GM23338 (cell line): Measurements from ENCODE around the gene KXD1. TPM values are rescaled to one million over a fixed set of nuclear protein-coding genes. Genes with fewer than 3 reads are reported as not detected.

Source experiments
- ATAC-seq: fragments of 200-7000 bp; cut with Tn5 transposase; 3 replicates; pipeline ENCODE4 v1.9.1; 2020
- DNase-seq: peaks from one replicate; pipeline ENCODE4 v3.0.0-alpha.2; 2015; ENCODE audit warnings: low spot score
- H2AFZ ChIP-seq: fragments of 200-600 bp; sonication (generic); 2 replicates; pipeline ENCODE4 v1.8.0; 2016; ENCODE audit warnings: antibody characterized with exemption, mild to moderate bottlenecking, moderate library complexity
- H3F3A ChIP-seq: fragments of 200-600 bp; sonication (generic); replicated peaks from 2 replicates; pipeline ENCODE4 v1.8.0; 2017; ENCODE audit warnings: antibody characterized with exemption, mixed run types, low read depth
- H3K27ac ChIP-seq: fragments of 200-600 bp; sonication (generic); 2 replicates; pipeline ENCODE4 v1.6.1; 2016; ENCODE audit warnings: low read depth
- H3K27me3 ChIP-seq: fragments of 200-600 bp; sonication (generic); 2 replicates; pipeline ENCODE4 v1.8.0; 2016; ENCODE audit warnings: mild to moderate bottlenecking, mixed run types, moderate library complexity; ENCODE audit not compliant: insufficient read depth
- H3K36me3 ChIP-seq: fragments of 200-600 bp; sonication (generic); 2 replicates; pipeline ENCODE4 v1.8.0; 2016; ENCODE audit warnings: mild to moderate bottlenecking; ENCODE audit not compliant: insufficient read depth
- H3K4me1 ChIP-seq: fragments of 200-600 bp; sonication (generic); 2 replicates; pipeline ENCODE4 v1.8.0; 2016; ENCODE audit warnings: mild to moderate bottlenecking, moderate library complexity; ENCODE audit not compliant: insufficient read depth
- H3K4me2 ChIP-seq: fragments of 200-600 bp; sonication (generic); 2 replicates; pipeline ENCODE4 v1.7.1; 2017; ENCODE audit warnings: mixed run types
- H3K4me3 ChIP-seq: fragments of 200-600 bp; sonication (generic); 2 replicates; pipeline ENCODE4 v1.6.1; 2016; ENCODE audit warnings: mixed run types
- H3K79me2 ChIP-seq: fragments of 200-600 bp; sonication (generic); replicated peaks from 2 replicates; pipeline ENCODE4 v1.8.0; 2017; ENCODE audit warnings: mild to moderate bottlenecking; ENCODE audit not compliant: insufficient read depth
- H3K9me2 ChIP-seq: fragments of 200-600 bp; sonication (generic); 2 replicates; pipeline ENCODE4 v1.8.0; 2017; ENCODE audit not compliant: insufficient read depth
- H4K20me1 ChIP-seq: fragments of 200-600 bp; sonication (generic); replicated peaks from 2 replicates; pipeline ENCODE4 v1.8.0; 2017; ENCODE audit warnings: mild to moderate bottlenecking; ENCODE audit not compliant: insufficient read depth
- H3K27ac Mint-ChIP-seq: 2 replicates; pipeline ENCODE4 v1.8.0; 2020; ENCODE audit warnings: inconsistent platforms, mild to moderate bottlenecking, moderate library complexity, mixed read lengths
- H3K27me3 Mint-ChIP-seq: 3 replicates; pipeline ENCODE4 v1.8.0; 2022; ENCODE audit warnings: low read depth, mild to moderate bottlenecking, moderate library complexity, mixed read lengths, inconsistent platforms; ENCODE audit not compliant: insufficient read depth, poor library complexity
- H3K36me3 Mint-ChIP-seq: 3 replicates; pipeline ENCODE4 v1.8.0; 2021; ENCODE audit warnings: low read depth, mild to moderate bottlenecking, inconsistent platforms, moderate library complexity, mixed read lengths
- H3K4me1 Mint-ChIP-seq: 3 replicates; pipeline ENCODE4 v1.8.0; 2020; ENCODE audit warnings: mild to moderate bottlenecking, inconsistent platforms, mixed read lengths
- H3K4me3 Mint-ChIP-seq: 3 replicates; pipeline ENCODE4 v1.8.0; 2021; ENCODE audit warnings: moderate library complexity, mild to moderate bottlenecking, inconsistent platforms, mixed read lengths
- H3K9me3 Mint-ChIP-seq: 3 replicates; pipeline ENCODE4 v1.8.0; 2020; ENCODE audit warnings: moderate library complexity, mild to moderate bottlenecking, inconsistent platforms, mixed read lengths
- ETS1 ChIP-seq: IDR thresholded peaks from 2 replicates; pipeline ENCODE4 v1.6.1; 2016; ENCODE audit warnings: antibody characterized with exemption
- EZH2 ChIP-seq: fragments of 200-600 bp; sonication (generic); IDR thresholded peaks from one replicate; pipeline ENCODE4 v1.8.0; 2017; ENCODE audit warnings: antibody characterized with exemption, mild to moderate bottlenecking, low read depth; ENCODE audit not compliant: unreplicated experiment
- ZNF331 ChIP-seq: fragments of 250-450 bp; sonication (Bioruptor Pico); IDR thresholded peaks from 2 replicates; pipeline ENCODE4 v1.5.0; 2020; ENCODE audit warnings: low read depth, mild to moderate bottlenecking, moderate library complexity
- ZNF462 ChIP-seq: fragments of 250-450 bp; sonication (Bioruptor Pico); IDR thresholded peaks from 2 replicates; pipeline ENCODE4 v1.5.0; 2020; ENCODE audit warnings: mild to moderate bottlenecking, moderate library complexity
- polyA plus RNA-seq: library from polyadenylated mRNA; unstranded; fragments of >200 nt; fragmentation: Nextera tagmentation; extraction: Ambion mirVana; gene quantifications from 2 replicates; pipeline ENCODE4 v1.2.1, GENCODE V29; 2016
- total RNA-seq: library from RNA; depleted of rRNA; stranded (reverse); fragments of >200 nt; shearing (Covaris generic); gene quantifications from 2 replicates; pipeline ENCODE4 v1.2.3, GENCODE V29; 2014
- TF ChIP-seq, protein P1 (sequence below), 2 experiments: fragments of 200-600 bp in 1 of 2; sonication (generic) in 1 of 2; conservative IDR thresholded peaks; 2 replicates each; pipeline versions ENCODE4 v1.5.1 to v1.6.1; 2016 to 2017; ENCODE audit warnings: antibody characterized with exemption in 2 of 2, low read depth in 2 of 2, mild to moderate bottlenecking in 2 of 2, moderate library complexity in 1 of 2

The KXD1 gene
- total and polyA plus RNA-seq, 2 experiments from 2014 or later, result 108 to 164 TPM

DNA sequence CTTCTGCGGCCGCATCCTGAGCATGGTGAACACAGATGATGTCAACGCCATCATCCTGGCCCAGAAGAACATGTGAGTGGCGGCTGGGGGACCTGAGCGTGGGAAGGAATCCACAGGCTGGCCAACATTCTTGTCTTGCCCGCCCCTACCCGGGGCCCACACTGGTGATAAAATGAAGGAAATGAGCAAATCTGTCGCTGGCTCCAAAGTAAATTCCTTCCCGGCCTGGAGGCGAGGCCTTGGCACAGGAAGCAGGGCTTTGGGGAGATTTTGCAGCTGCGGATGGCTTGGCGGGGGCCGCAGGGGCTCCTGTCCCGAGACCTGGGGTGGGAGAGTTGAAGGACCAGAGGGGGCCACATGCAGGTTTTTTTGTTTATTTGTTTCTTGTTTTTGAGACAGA lies 4.4 kb downstream of the KXD1 start:
- peaks cover 33% of the 10 kb centered on the region for H3K79me2 ChIP-seq
- DNase-seq (no peak), ATAC-seq (no peak)
- peaks cover 7% of the 10 kb centered on the region; the same call in 1 of the 2 replicates for H3K36me3 ChIP-seq
- H2AFZ ChIP-seq, result no peak overlapping the region
- Mint-ChIP-seq H3K9me3 (no peaks in the 10 kb centered on the region), H3K4me3 (no peak overlapping the region), H3K36me3 (peaks cover 40% of the 10 kb centered on the region; the same call in 2 of the 3 replicates), H3K4me1 (peaks cover 8% of the 10 kb centered on the region; the same call in 2 of the 3 replicates), H3K27ac (no peak overlapping the region), H3K27me3 (peaks cover 6% of the 10 kb centered on the region)
- no peaks in the 10 kb centered on the region for H3K27me3 ChIP-seq
- no peak overlapping the region for H3K4me2 ChIP-seq
- TF ChIP-seq EZH2, result no peak
- TF ChIP-seq ETS1, result no peak
- no peak for TF ChIP-seq ZNF331 (CRISPR knock-in tag)
- TF ChIP-seq, protein P1, sequence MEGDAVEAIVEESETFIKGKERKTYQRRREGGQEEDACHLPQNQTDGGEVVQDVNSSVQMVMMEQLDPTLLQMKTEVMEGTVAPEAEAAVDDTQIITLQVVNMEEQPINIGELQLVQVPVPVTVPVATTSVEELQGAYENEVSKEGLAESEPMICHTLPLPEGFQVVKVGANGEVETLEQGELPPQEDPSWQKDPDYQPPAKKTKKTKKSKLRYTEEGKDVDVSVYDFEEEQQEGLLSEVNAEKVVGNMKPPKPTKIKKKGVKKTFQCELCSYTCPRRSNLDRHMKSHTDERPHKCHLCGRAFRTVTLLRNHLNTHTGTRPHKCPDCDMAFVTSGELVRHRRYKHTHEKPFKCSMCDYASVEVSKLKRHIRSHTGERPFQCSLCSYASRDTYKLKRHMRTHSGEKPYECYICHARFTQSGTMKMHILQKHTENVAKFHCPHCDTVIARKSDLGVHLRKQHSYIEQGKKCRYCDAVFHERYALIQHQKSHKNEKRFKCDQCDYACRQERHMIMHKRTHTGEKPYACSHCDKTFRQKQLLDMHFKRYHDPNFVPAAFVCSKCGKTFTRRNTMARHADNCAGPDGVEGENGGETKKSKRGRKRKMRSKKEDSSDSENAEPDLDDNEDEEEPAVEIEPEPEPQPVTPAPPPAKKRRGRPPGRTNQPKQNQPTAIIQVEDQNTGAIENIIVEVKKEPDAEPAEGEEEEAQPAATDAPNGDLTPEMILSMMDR (conservative IDR thresholded peaks at IDR 0.05; ENCODE audit: low read depth in 2 of 2), result no peak
- no peak for TF ChIP-seq ZNF462
- H4K20me1 ChIP-seq, result peaks cover 7% of the 10 kb centered on the region
- H3K4me1 ChIP-seq, result 0 out of 2 replicates have a peak, but pooled peaks cover 8% of the 10 kb centered on the region
- H3K4me3 ChIP-seq, result no peak overlapping the region
- peaks cover 11% of the 10 kb centered on the region; the same call in 1 of the 2 replicates for H3F3A ChIP-seq
- H3K27ac ChIP-seq, result no peak overlapping the region
- no peaks in the 10 kb centered on the region for H3K9me2 ChIP-seq
